ENCODE data around the gene HPGDS.

- TF ChIP-seq POLR2A (IDR thresholded peaks at IDR 0.05; ENCODE audit: low read depth, low read length) (no peak), PAX5 (IDR thresholded peaks at IDR 0.05; ENCODE audit: insufficient read depth, low read length, severe bottlenecking) (no peak)
These were observed 910 bp downstream of the HPGDS start for GRCh38 chr4:94341481-94342370.
